HG03039 (cell line): ENCODE data around the gene COPG1.
"Not testable (repeated sequence)": the region's sequence is repeated elsewhere in the genome, so short reads cannot be mapped to it uniquely, and the experiment has no call there.

ENCODE experiments used
- ATAC-seq: cut with Tn5 transposase; IDR thresholded peaks from one replicate; pipeline ENCODE4 v1.9.1; 2021; ENCODE audit warnings: mild to moderate bottlenecking, moderate library complexity; ENCODE audit not compliant: unreplicated experiment

The COPG1 gene

GRCh38 chr3:129240436-129240835 lies 9.0 kb upstream of the COPG1 start:
- no peak for ATAC-seq

GRCh38 chr3:129245141-129245540 lies 4.3 kb upstream of the COPG1 start:
- no peak for ATAC-seq

- not testable (repeated sequence) for ATAC-seq
Observed at GRCh38 chr3:129245641-129246306, 3.6 kb upstream of the COPG1 start.

DNA sequence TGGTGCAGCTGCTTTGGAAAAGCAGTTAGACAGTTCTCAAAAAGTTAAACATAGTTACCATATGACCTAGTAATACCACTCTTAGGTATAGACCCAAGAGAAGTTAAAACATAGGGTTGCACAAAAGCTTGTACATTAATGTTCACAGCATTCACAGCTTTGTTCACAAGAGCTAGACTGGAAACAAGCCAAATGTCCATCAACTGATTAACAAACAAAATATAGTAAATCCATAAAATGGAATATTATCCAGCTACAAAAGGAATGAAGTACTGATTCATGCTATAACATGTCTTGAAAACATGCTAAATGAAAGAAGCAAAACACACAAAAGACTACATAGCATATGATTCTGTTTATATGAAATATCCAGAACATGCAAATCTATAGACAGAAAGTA lies 2.8 kb upstream of the COPG1 start:
- ATAC-seq: no peak

GRCh38 chr3:129248286-129248979 lies 973 bp upstream of the COPG1 start:
- no peak for ATAC-seq

DNA sequence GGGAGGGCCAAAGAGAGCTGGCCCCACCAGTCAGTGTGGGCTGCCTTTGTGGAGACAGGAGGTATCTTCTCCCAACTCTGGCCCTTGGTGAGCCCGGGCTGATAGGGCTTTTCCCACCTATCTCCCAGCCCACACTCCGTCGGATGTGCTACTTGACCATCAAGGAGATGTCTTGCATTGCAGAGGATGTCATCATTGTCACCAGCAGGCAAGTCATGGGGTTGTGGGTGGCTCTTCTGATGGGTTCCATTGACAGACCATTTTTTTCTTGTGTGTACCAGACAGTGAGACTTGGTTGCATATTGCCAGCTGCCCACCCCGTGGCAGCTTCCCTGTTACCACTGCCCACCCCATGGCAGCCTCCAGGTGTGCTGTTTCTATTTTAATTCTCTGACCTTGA lies 3.3 kb downstream of the COPG1 start:
- no peak for ATAC-seq

- no peak for ATAC-seq
Observed at GRCh38 chr3:129254536-129255230, 5.3 kb downstream of the COPG1 start.

DNA sequence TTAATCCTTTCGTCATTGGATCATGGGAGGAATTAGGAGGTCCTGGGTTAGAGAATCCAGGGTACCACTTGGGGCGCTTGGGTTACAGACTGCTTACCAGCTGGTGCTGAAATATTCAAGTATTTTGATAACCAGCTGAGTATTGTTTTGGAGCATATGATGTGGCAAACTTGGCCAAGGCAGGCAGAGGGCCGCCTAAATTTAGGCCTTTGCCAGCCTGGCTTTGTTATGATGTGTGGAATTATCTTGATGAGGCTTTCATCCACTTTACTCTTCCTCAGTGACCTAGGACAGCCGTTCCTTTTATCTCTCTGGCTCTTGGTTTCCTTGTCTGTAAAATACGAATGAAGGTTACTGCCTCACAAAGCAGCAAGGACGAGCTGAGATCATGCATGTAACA lies 6.9 kb downstream of the COPG1 start:
- ATAC-seq: no peak

DNA sequence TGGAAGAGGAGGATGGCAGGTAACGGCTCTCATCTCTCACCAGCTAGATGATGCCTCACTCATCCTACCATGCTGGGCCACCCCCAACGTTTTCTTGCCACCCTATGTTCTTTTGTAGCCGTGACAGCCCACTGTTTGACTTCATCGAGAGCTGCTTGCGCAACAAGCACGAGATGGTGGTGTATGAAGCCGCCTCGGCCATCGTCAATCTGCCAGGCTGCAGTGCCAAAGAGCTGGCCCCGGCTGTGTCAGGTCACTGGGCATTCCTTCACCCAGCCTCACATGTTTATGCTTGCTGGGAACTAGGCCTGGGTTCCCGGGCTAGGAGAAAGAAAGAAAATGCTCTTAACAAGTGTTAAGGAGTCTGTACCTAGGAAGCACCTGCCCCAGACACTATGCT lies 8.2 kb downstream of the COPG1 start:
- no peak for ATAC-seq

- ATAC-seq: no peak
Observed at GRCh38 chr3:129259612-129260477, 10.4 kb downstream of the COPG1 start.

DNA sequence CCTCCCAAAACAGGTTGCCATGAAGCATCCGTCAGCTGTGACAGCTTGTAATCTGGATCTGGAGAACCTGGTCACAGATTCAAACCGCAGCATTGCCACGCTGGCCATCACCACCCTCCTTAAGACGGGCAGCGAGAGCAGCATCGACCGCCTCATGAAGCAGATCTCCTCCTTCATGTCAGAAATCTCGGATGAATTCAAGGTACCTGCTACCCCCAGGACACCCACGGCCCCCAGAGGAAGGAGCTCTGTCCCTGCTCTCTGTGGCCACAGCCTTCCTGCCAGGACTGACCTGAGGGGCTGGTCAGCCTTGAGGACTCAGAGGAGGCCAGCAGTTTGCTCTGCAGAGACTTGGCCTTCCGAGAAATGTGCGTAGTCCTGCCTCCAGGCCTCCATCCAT lies 11.2 kb downstream of the COPG1 start:
- ATAC-seq: no peak

DNA sequence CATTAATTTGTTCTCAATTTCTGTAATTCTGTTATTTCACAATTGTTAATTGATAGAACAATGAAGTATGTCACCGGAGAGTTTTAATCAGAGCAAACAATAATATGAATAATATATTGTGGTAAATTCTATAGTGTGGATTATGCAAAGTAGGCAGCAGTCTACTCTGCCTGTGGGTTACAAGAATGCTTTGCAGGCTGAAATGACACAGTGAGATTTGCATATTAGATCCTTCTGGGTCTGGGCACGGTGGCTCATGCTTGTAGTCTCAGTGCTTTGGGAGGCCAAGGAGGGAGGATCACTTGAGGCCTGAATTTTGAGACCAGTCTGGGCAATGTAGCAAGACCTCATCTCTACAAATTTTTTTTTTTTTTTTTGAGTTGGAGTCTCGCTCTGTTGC lies 12.5 kb downstream of the COPG1 start:
- no peak for ATAC-seq

DNA sequence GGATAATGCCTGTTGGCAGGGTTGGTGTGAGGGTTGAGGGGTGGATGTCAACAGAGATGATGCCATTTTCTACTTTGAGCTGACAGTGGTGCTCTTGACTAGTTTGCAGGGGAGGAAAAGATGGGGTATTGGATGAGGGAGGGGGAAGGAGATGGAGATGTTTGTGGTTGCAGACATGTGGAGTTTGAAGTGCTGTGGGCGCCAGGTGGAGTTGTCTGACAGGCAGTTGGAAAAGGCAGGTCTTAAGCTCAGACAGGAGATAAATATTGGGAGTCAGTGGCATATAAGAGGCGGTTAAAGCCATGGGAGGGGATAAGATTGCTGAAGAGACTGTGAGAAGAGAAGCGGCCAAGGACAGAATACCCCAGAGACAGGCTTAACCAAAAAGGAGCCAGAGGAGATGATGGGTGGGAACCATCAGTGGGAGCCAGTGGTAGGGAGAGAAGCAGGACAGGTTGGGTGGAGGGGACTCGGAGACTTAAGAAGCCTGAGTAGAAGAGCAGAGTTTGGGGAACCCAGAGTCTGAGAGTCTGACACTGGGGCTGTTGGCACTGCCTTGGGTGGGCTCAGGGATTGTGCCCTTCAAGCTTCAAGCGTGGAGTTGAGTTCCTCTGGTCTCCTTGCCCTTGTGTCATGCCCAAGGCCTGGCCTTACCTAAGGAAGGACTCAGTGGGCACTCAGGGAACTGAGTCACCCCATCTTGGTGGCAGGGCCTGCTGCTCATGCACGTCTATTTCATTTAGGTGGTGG lies 13.9 kb downstream of the COPG1 start:
- ATAC-seq: no peak

GRCh38 chr3:129264994-129265393 lies 15.6 kb downstream of the COPG1 start:
- not testable (repeated sequence) for ATAC-seq

GRCh38 chr3:129266651-129267050 lies 17.2 kb downstream of the COPG1 start:
- no peak for ATAC-seq

- no peak for ATAC-seq
Observed at GRCh38 chr3:129268396-129268795, 19.0 kb downstream of the COPG1 start.

DNA sequence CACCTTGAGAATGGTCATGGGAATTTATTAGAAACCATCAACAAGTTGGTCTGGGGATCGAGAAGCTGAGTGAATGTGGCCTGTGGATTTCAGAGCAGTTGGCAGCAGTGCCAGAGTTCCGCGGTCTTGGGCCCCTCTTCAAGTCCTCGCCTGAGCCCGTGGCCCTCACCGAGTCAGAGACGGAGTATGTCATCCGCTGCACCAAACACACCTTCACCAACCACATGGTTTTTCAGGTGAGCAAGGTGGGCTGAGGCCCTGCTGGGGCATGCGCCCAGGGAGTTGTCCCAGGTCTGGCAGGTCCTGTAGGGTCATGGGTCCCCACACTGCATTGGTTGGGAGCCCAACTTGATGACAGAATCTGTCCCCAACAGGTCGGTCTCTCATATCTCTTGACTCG lies 22.3 kb downstream of the COPG1 start:
- ATAC-seq: no peak

DNA sequence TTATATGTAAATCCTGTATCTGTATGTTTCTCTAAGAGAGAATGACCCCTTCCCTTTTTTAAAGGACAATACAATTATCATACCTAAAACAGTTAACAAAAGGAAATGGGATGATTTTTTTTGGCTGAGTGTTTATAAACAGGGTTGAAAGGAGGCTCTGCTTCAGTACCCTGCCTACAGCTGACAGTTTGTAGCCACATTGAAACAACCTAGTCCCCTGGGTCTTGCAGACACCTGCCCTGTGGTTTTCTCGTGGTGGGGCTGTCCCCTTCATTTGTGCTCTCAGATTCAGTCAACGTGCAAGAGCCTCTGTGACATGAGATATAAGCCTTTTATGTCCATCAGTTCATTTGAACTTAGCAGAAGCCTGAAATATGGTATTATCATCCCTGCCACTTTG lies 27.0 kb downstream of the COPG1 start:
- ATAC-seq: peak; percentile 72

GRCh38 chr3:129277829-129278271 lies 28.4 kb downstream of the COPG1 start:
- ATAC-seq: no peak

- ATAC-seq: peak; percentile 51
Observed at GRCh38 chr3:129278439-129278965, 29.1 kb downstream of the COPG1 start, which contains the start of gene HMCES. Gene HMCES, plus strand, starts transcription at chr3:129278870. Its CDS starts 863 bp downstream, at chr3:129279733.
